ENCODE data around the gene SECTM1. TPM values are rescaled to one million over a fixed set of nuclear protein-coding genes. Genes with fewer than 3 reads are reported as not detected.

Gene SECTM1
- total RNA-seq, 6 experiments from 2014 or later = 1.7 to 3.9 (median 2.8) TPM

- Mint-ChIP-seq H3K9me3 (no peaks in the 10 kb centered on the region), H3K36me3 (ENCODE audit: low read depth) (no peaks in the 10 kb centered on the region), H3K27me3 (ENCODE audit: insufficient read depth) (no peaks in the 10 kb centered on the region; the same call in 1 of the 2 replicates), H3K4me3 (no peak overlapping the region), H3K4me1 (ENCODE audit: low read depth) (peaks cover 29% of the 10 kb centered on the region), H3K27ac (no peak overlapping the region)
- DNase-seq = no peak
- no peak for TF ChIP-seq CTCF (IDR thresholded peaks at IDR 0.05)
These were observed 51.0 kb downstream of the SECTM1 start for GRCh38 chr17:82282239-82283207.

GRCh38 chr17:82281502-82282238 lies 51.9 kb downstream of the SECTM1 start:
- TF ChIP-seq CTCF (IDR thresholded peaks at IDR 0.05) = no peak
- peaks cover 28% of the 10 kb centered on the region for H3K4me1 Mint-ChIP-seq (ENCODE audit: low read depth)
- no peaks in the 10 kb centered on the region for H3K36me3 Mint-ChIP-seq (ENCODE audit: low read depth)
- H3K4me3 Mint-ChIP-seq = no peak overlapping the region
- H3K27ac Mint-ChIP-seq = no peak overlapping the region
- H3K9me3 Mint-ChIP-seq = no peaks in the 10 kb centered on the region
- DNase-seq = no peak
- H3K27me3 Mint-ChIP-seq (ENCODE audit: insufficient read depth) = no peaks in the 10 kb centered on the region; the same call in 1 of the 2 replicates

GRCh38 chr17:82281076-82281475 lies 52.5 kb downstream of the SECTM1 start:
- Mint-ChIP-seq H3K36me3 (ENCODE audit: low read depth) (no peaks in the 10 kb centered on the region), H3K4me3 (no peak overlapping the region), H3K27me3 (ENCODE audit: insufficient read depth) (no peaks in the 10 kb centered on the region; the same call in 1 of the 2 replicates), H3K27ac (no peak overlapping the region), H3K9me3 (no peaks in the 10 kb centered on the region), H3K4me1 (ENCODE audit: low read depth) (peaks cover 28% of the 10 kb centered on the region)
- DNase-seq = no peak
- TF ChIP-seq CTCF (IDR thresholded peaks at IDR 0.05) = no peak

- H3K9me3 Mint-ChIP-seq = no peaks in the 10 kb centered on the region
- no peaks in the 10 kb centered on the region; the same call in 1 of the 2 replicates for H3K27me3 Mint-ChIP-seq (ENCODE audit: insufficient read depth)
- no peak for TF ChIP-seq CTCF (IDR thresholded peaks at IDR 0.05)
- no peak overlapping the region for H3K4me3 Mint-ChIP-seq
- no peaks in the 10 kb centered on the region for H3K36me3 Mint-ChIP-seq (ENCODE audit: low read depth)
- peaks cover 28% of the 10 kb centered on the region for H3K4me1 Mint-ChIP-seq (ENCODE audit: low read depth)
- H3K27ac Mint-ChIP-seq = no peak overlapping the region
- DNase-seq = no peak
These were observed 53.0 kb downstream of the SECTM1 start for GRCh38 chr17:82280537-82280936.

GRCh38 chr17:82278786-82279391 lies 54.7 kb downstream of the SECTM1 start:
- Mint-ChIP-seq H3K36me3 (ENCODE audit: low read depth) (no peaks in the 10 kb centered on the region), H3K27me3 (ENCODE audit: insufficient read depth) (peaks cover 4% of the 10 kb centered on the region; the same call in 1 of the 2 replicates), H3K4me1 (ENCODE audit: low read depth) (peaks cover 20% of the 10 kb centered on the region), H3K4me3 (no peak overlapping the region), H3K9me3 (no peaks in the 10 kb centered on the region), H3K27ac (no peak overlapping the region)
- DNase-seq = no peak
- TF ChIP-seq CTCF (IDR thresholded peaks at IDR 0.05) = no peak
